ENCODE measurements around the gene FZD2. TPM values are rescaled to one million over a fixed set of nuclear protein-coding genes. Genes with fewer than 3 reads are reported as not detected.

The FZD2 gene
- total RNA-seq, 1 donor from 2014 or later, result 56.6 TPM

- peaks cover 11% of the 10 kb centered on the region for H3F3A ChIP-seq (ENCODE audit: low read depth)
- DNase-seq (ENCODE audit: low spot score), result no peak
- Mint-ChIP-seq H3K27me3 (ENCODE audit: insufficient read depth, low read depth) (peaks cover 11% of the 10 kb centered on the region), H3K9me3 (no peaks in the 10 kb centered on the region), H3K4me1 (peaks cover 29% of the 10 kb centered on the region), H3K27ac (peak overlapping the region; percentile 1), H3K4me3 (no peak overlapping the region), H3K36me3 (no peaks in the 10 kb centered on the region)
- no peak overlapping the region for H3K4me2 ChIP-seq
- H3K27me3 ChIP-seq, result no peaks in the 10 kb centered on the region
- no peaks in the 10 kb centered on the region for H3K79me2 ChIP-seq (ENCODE audit: low read depth)
- H3K27ac ChIP-seq, result no peak overlapping the region
- no peaks in the 10 kb centered on the region for H3K9me3 ChIP-seq (ENCODE audit: low read depth)
- H2AFZ ChIP-seq (replicated peaks), result no peak overlapping the region
- no peak for TF ChIP-seq EZH2phosphoT487 (IDR thresholded peaks at IDR 0.05)
- TF ChIP-seq, protein P1, sequence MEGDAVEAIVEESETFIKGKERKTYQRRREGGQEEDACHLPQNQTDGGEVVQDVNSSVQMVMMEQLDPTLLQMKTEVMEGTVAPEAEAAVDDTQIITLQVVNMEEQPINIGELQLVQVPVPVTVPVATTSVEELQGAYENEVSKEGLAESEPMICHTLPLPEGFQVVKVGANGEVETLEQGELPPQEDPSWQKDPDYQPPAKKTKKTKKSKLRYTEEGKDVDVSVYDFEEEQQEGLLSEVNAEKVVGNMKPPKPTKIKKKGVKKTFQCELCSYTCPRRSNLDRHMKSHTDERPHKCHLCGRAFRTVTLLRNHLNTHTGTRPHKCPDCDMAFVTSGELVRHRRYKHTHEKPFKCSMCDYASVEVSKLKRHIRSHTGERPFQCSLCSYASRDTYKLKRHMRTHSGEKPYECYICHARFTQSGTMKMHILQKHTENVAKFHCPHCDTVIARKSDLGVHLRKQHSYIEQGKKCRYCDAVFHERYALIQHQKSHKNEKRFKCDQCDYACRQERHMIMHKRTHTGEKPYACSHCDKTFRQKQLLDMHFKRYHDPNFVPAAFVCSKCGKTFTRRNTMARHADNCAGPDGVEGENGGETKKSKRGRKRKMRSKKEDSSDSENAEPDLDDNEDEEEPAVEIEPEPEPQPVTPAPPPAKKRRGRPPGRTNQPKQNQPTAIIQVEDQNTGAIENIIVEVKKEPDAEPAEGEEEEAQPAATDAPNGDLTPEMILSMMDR (IDR thresholded peaks at IDR 0.05), result no peak
- no peak for TF ChIP-seq EZH2 (IDR thresholded peaks at IDR 0.05)
- H3K36me3 ChIP-seq, result no peaks in the 10 kb centered on the region
- H3K4me1 ChIP-seq, result peaks cover 16% of the 10 kb centered on the region
- H3K4me3 ChIP-seq, result no peak overlapping the region
- H4K20me1 ChIP-seq (ENCODE audit: low read depth), result no peaks in the 10 kb centered on the region
- H3K9ac ChIP-seq, result no peak overlapping the region
These were observed 44.7 kb downstream of the FZD2 start for GRCh38 chr17:44601973-44602372.

DNA sequence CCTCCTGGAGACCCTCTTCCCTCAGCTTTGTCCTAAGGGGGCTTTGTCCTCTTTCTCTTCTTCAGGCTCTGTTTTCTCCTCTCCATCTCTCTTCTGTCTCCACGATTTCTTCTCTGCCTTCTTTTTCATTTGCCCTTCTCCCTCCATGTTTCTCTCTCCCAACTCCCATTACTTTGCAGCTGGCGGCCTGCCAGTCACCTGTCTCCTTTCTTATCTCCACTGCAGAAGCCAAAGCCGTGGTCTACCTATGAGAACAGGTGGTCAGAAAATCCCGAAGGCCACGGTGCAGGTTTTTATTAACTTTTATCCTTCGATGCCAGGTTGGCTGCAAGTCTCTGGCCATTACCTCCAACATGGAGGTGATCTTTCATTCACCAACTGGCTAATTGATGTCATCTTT, 45.1 kb downstream of the FZD2 start:
- Mint-ChIP-seq H3K27me3 (ENCODE audit: insufficient read depth, low read depth) (peaks cover 12% of the 10 kb centered on the region), H3K27ac (peak overlapping the region; percentile 1), H3K4me1 (peaks cover 29% of the 10 kb centered on the region), H3K4me3 (no peak overlapping the region), H3K36me3 (no peaks in the 10 kb centered on the region), H3K9me3 (no peaks in the 10 kb centered on the region)
- Histone ChIP-seq H3K4me3 (no peak overlapping the region), H3K9me3 (ENCODE audit: low read depth) (no peaks in the 10 kb centered on the region), H3K4me1 (peaks cover 16% of the 10 kb centered on the region), H3F3A (ENCODE audit: low read depth) (peaks cover 11% of the 10 kb centered on the region), H3K36me3 (no peaks in the 10 kb centered on the region), H3K4me2 (no peak overlapping the region), H4K20me1 (ENCODE audit: low read depth) (no peaks in the 10 kb centered on the region), H2AFZ (replicated peaks) (no peak overlapping the region), H3K27me3 (no peaks in the 10 kb centered on the region), H3K9ac (no peak overlapping the region), H3K79me2 (ENCODE audit: low read depth) (no peaks in the 10 kb centered on the region), H3K27ac (no peak overlapping the region)
- TF ChIP-seq, protein P1 (IDR thresholded peaks at IDR 0.05), result no peak
- TF ChIP-seq EZH2 (IDR thresholded peaks at IDR 0.05) (no peak), EZH2phosphoT487 (IDR thresholded peaks at IDR 0.05) (no peak)
- no peak for DNase-seq (ENCODE audit: low spot score)

DNA sequence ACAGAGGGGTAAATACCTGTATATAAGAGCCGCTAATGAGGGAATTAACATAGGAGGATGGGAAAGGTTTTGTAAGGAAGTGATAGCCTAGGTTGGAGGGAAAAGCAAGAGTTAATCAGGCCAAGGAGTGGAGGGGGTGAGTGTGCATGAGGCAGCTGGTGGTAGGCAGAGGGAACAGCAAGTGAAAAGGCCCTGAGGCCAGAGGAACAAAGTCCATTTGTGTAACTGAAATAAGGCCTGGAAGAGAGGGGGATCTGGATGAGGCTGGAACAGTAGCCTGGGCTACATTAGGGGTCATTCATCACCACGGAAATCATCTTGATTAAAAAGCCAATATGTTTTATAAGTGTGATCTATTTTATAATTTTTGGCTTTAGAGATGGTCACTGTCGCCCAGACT, 45.7 kb downstream of the FZD2 start:
- Histone ChIP-seq H3K79me2 (ENCODE audit: low read depth) (no peaks in the 10 kb centered on the region), H3K4me2 (no peak overlapping the region), H3K27me3 (no peaks in the 10 kb centered on the region), H4K20me1 (ENCODE audit: low read depth) (no peaks in the 10 kb centered on the region), H2AFZ (replicated peaks) (no peak overlapping the region), H3K36me3 (no peaks in the 10 kb centered on the region), H3K9me3 (ENCODE audit: low read depth) (no peaks in the 10 kb centered on the region), H3K27ac (no peak overlapping the region), H3K9ac (no peak overlapping the region), H3K4me3 (no peak overlapping the region), H3F3A (ENCODE audit: low read depth) (peaks cover 11% of the 10 kb centered on the region), H3K4me1 (peaks cover 20% of the 10 kb centered on the region)
- peaks cover 33% of the 10 kb centered on the region for H3K4me1 Mint-ChIP-seq
- H3K27ac Mint-ChIP-seq, result no peak overlapping the region
- H3K27me3 Mint-ChIP-seq (ENCODE audit: insufficient read depth, low read depth), result peaks cover 7% of the 10 kb centered on the region
- H3K36me3 Mint-ChIP-seq, result no peaks in the 10 kb centered on the region
- DNase-seq (ENCODE audit: low spot score), result no peak
- no peak overlapping the region for H3K4me3 Mint-ChIP-seq
- no peaks in the 10 kb centered on the region for H3K9me3 Mint-ChIP-seq
- TF ChIP-seq EZH2 (IDR thresholded peaks at IDR 0.05) (no peak), EZH2phosphoT487 (IDR thresholded peaks at IDR 0.05) (no peak)
- TF ChIP-seq, protein P1 (IDR thresholded peaks at IDR 0.05), result no peak
